ENCODE measurements around the gene SAT2. TPM values are rescaled to one million over a fixed set of nuclear protein-coding genes. Genes with fewer than 3 reads are reported as not detected.
A peak's percentile ranks its signal among the peaks of the same experiment; 100 is the strongest.

The SAT2 gene
- total RNA-seq, 1 experiment from 2014 or later, result 17.6 TPM

GRCh38 chr17:7579001-7579833 lies 48.4 kb downstream of the SAT2 start, which contains the start of gene CD68:
Gene CD68 (plus strand): TSS chr17:7579638. CDS start chr17:7579678, 40 bp downstream.
- H3K27me3 ChIP-seq, result no peaks in the 10 kb centered on the region
- no peaks in the 10 kb centered on the region for H3K9me3 ChIP-seq (replicated peaks)
- DNase-seq, result peak; percentile 22 to 43
- peaks cover 4% of the 10 kb centered on the region; the same call in 1 of the 2 replicates for H3K4me1 ChIP-seq
- H3K4me3 ChIP-seq, result no peak within 1 kb of the TSS
- peaks cover 57% of the 10 kb centered on the region for H3K36me3 ChIP-seq
- no peak within 1 kb of the TSS for H3K27ac ChIP-seq

- H3K9me3 ChIP-seq (replicated peaks), result no peaks in the 10 kb centered on the region
- peaks cover 70% of the 10 kb centered on the region for H3K36me3 ChIP-seq
- DNase-seq, result no peak
- H3K4me3 ChIP-seq, result no peak overlapping the region
- no peaks in the 10 kb centered on the region for H3K4me1 ChIP-seq
- no peaks in the 10 kb centered on the region for H3K27me3 ChIP-seq
- H3K27ac ChIP-seq, result no peak overlapping the region
Measured at GRCh38 chr17:7577327-7578199, 50.1 kb downstream of the SAT2 start.

- no peaks in the 10 kb centered on the region for H3K9me3 ChIP-seq (replicated peaks)
- peaks cover 68% of the 10 kb centered on the region for H3K36me3 ChIP-seq
- no peaks in the 10 kb centered on the region for H3K27me3 ChIP-seq
- no peak overlapping the region for H3K27ac ChIP-seq
- no peaks in the 10 kb centered on the region for H3K4me1 ChIP-seq
- DNase-seq, result no peak
- no peak overlapping the region for H3K4me3 ChIP-seq
Measured at GRCh38 chr17:7576432-7576937, 51.1 kb downstream of the SAT2 start.

Other genes starting within 250 kb of the SAT2 start
- gene TNK1, start 246.7 kb downstream of the SAT2 start, total RNA-seq (2014; rRNA removed; shearing (Covaris generic)), result not detected in 2 replicates
- 5.9 and 6.7 TPM in 2 replicates for gene PLSCR3, start 233.3 kb downstream of the SAT2 start, total RNA-seq (2014; rRNA removed; shearing (Covaris generic))
- 62.4 and 71.8 TPM in 2 replicates for gene TMEM256, start 223.7 kb downstream of the SAT2 start, total RNA-seq (2014; rRNA removed; shearing (Covaris generic))
- 5.0 and 6.8 TPM in 2 replicates for gene NLGN2, start 220.0 kb downstream of the SAT2 start, total RNA-seq (2014; rRNA removed; shearing (Covaris generic))
- gene SPEM1, start 207.5 kb downstream of the SAT2 start, total RNA-seq (2014; rRNA removed; shearing (Covaris generic)), result not detected in 2 replicates
- not detected in 2 replicates for gene SPEM2, start 202.2 kb downstream of the SAT2 start, total RNA-seq (2014; rRNA removed; shearing (Covaris generic))
- gene SPEM3, start 199.0 kb downstream of the SAT2 start, total RNA-seq (2014; rRNA removed; shearing (Covaris generic)), result not detected in 2 replicates
- 0.10 and 0.53 TPM in 2 replicates for gene TMEM102, start 192.4 kb downstream of the SAT2 start, total RNA-seq (2014; rRNA removed; shearing (Covaris generic))
- gene FGF11, start 188.3 kb downstream of the SAT2 start, total RNA-seq (2014; rRNA removed; shearing (Covaris generic)), result 4.0 and 5.0 TPM in 2 replicates
- gene CHRNB1, start 182.8 kb downstream of the SAT2 start, total RNA-seq (2014; rRNA removed; shearing (Covaris generic)), result 33.3 and 36.9 TPM in 2 replicates
- 4.7 and 5.3 TPM in 2 replicates for gene ZBTB4, start 148.2 kb downstream of the SAT2 start, total RNA-seq (2014; rRNA removed; shearing (Covaris generic))
- not detected in 2 replicates for gene SLC35G6, start 146.4 kb downstream of the SAT2 start, total RNA-seq (2014; rRNA removed; shearing (Covaris generic))
- gene POLR2A, start 143.5 kb downstream of the SAT2 start, total RNA-seq (2014; rRNA removed; shearing (Covaris generic)), result 27.7 and 32.0 TPM in 2 replicates
- not detected in 2 replicates for gene TNFSF12, start 78.8 kb downstream of the SAT2 start, total RNA-seq (2014; rRNA removed; shearing (Covaris generic))
- gene TNFSF13, start 69.1 kb downstream of the SAT2 start, total RNA-seq (2014; rRNA removed; shearing (Covaris generic)), result 0.40 and 0.41 TPM in 2 replicates
- 63.8 and 73.6 TPM in 2 replicates for gene SENP3, start 65.9 kb downstream of the SAT2 start, total RNA-seq (2014; rRNA removed; shearing (Covaris generic))
- gene CD68, start 48.2 kb downstream of the SAT2 start, total RNA-seq (2014; rRNA removed; shearing (Covaris generic)), result 0.18 TPM in 1 of 2 replicates, not detected in the other
- gene MPDU1, start 44.0 kb downstream of the SAT2 start, total RNA-seq (2014; rRNA removed; shearing (Covaris generic)), result 44.1 and 49.9 TPM in 2 replicates
- 0.10 and 0.30 TPM in 2 replicates for gene SOX15, start 37.7 kb downstream of the SAT2 start, total RNA-seq (2014; rRNA removed; shearing (Covaris generic))
- 30.2 and 30.6 TPM in 2 replicates for gene FXR2, start 12.9 kb downstream of the SAT2 start, total RNA-seq (2014; rRNA removed; shearing (Covaris generic))
- 0.14 and 0.38 TPM in 2 replicates for gene SHBG, start 2.3 kb upstream of the SAT2 start, total RNA-seq (2014; rRNA removed; shearing (Covaris generic))
- 0.04 and 0.10 TPM in 2 replicates for gene ATP1B2, start 23.1 kb upstream of the SAT2 start, total RNA-seq (2014; rRNA removed; shearing (Covaris generic))
- 37.8 and 39.5 TPM in 2 replicates for gene TP53, start 59.7 kb upstream of the SAT2 start, total RNA-seq (2014; rRNA removed; shearing (Covaris generic))
- gene WRAP53, start 60.7 kb upstream of the SAT2 start, total RNA-seq (2014; rRNA removed; shearing (Covaris generic)), result 14.9 and 15.6 TPM in 2 replicates
- gene EFNB3, start 77.4 kb upstream of the SAT2 start, total RNA-seq (2014; rRNA removed; shearing (Covaris generic)), result 3.5 and 4.1 TPM in 2 replicates
- gene DNAH2, start 89.9 kb upstream of the SAT2 start, total RNA-seq (2014; rRNA removed; shearing (Covaris generic)), result not detected in 2 replicates
- gene KDM6B, start 206.4 kb upstream of the SAT2 start, total RNA-seq (2014; rRNA removed; shearing (Covaris generic)), result 6.4 and 9.0 TPM in 2 replicates
- gene TMEM88, start 227.2 kb upstream of the SAT2 start, total RNA-seq (2014; rRNA removed; shearing (Covaris generic)), result 0.36 and 0.63 TPM in 2 replicates
- 30.4 and 45.3 TPM in 2 replicates for gene NAA38, start 229.7 kb upstream of the SAT2 start, total RNA-seq (2014; rRNA removed; shearing (Covaris generic))
- gene CYB5D1, start 230.2 kb upstream of the SAT2 start, total RNA-seq (2014; rRNA removed; shearing (Covaris generic)), result 3.5 and 5.3 TPM in 2 replicates

All from SJCRH30 (cell line).